Measurements from ENCODE around the gene ALKBH2.

GRCh38 chr12:109047081-109047805, 46.0 kb downstream of the ALKBH2 start:
- no peak for TF ChIP-seq TBP (IDR thresholded peaks at IDR 0.05; ENCODE audit: low read depth, low read length)
- no peak for TF ChIP-seq CTCF (IDR thresholded peaks at IDR 0.05; ENCODE audit: control extremely low read depth in 1 of 3, insufficient read depth in 1 of 3, low read depth in 1 of 3, low read length in 3 of 3)

Measured in H1 (cell line).